ENCODE data around the gene RAC2. TPM values are rescaled to one million over a fixed set of nuclear protein-coding genes. Genes with fewer than 3 reads are reported as not detected.

Gene RAC2
- total RNA-seq, 2 donors from 2014 or later: 9.7 to 14.4 TPM

DNA sequence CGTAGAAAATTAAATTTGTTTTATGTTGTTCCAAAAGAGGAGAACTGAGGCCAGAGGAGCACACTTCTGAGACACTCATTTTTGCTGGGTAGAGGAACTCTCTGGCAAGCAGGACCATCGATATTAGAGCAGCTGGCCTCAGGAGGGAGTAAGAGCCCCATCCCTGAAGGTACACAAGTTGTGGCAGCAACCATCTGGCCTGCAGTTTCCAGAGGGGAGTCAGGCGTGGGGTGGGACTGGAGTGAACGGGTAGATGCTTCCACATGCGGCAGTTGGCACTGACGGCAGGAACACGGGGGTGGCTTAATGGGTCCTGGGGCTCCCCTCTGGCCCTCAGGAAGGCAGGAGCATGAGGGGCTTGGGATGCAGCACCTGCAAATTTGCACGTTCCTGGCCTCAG lies 18.6 kb downstream of the RAC2 start:
- DNase-seq (ENCODE audit: low spot score): no peak
- no peaks in the 10 kb centered on the region for H3K9me3 ChIP-seq
- H3K36me3 ChIP-seq: no peaks in the 10 kb centered on the region
- 67% methylated on average over 8 of the region's 8 CpGs for WGBS
- no peaks in the 10 kb centered on the region for H3K4me1 ChIP-seq (replicated peaks)
- TF ChIP-seq POLR2AphosphoS5 (IDR thresholded peaks at IDR 0.05) (no peak), POLR2A (IDR thresholded peaks at IDR 0.05) (no peak)
- TF ChIP-seq, protein P1, sequence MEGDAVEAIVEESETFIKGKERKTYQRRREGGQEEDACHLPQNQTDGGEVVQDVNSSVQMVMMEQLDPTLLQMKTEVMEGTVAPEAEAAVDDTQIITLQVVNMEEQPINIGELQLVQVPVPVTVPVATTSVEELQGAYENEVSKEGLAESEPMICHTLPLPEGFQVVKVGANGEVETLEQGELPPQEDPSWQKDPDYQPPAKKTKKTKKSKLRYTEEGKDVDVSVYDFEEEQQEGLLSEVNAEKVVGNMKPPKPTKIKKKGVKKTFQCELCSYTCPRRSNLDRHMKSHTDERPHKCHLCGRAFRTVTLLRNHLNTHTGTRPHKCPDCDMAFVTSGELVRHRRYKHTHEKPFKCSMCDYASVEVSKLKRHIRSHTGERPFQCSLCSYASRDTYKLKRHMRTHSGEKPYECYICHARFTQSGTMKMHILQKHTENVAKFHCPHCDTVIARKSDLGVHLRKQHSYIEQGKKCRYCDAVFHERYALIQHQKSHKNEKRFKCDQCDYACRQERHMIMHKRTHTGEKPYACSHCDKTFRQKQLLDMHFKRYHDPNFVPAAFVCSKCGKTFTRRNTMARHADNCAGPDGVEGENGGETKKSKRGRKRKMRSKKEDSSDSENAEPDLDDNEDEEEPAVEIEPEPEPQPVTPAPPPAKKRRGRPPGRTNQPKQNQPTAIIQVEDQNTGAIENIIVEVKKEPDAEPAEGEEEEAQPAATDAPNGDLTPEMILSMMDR (IDR thresholded peaks at IDR 0.05): no peak
- H3K27ac ChIP-seq: no peak overlapping the region
- no peaks in the 10 kb centered on the region for H3K27me3 ChIP-seq (replicated peaks; ENCODE audit: insufficient read depth)
- H3K4me3 ChIP-seq: no peak overlapping the region
- intact Hi-C loops (cut with DNase I): no loop called here

DNA sequence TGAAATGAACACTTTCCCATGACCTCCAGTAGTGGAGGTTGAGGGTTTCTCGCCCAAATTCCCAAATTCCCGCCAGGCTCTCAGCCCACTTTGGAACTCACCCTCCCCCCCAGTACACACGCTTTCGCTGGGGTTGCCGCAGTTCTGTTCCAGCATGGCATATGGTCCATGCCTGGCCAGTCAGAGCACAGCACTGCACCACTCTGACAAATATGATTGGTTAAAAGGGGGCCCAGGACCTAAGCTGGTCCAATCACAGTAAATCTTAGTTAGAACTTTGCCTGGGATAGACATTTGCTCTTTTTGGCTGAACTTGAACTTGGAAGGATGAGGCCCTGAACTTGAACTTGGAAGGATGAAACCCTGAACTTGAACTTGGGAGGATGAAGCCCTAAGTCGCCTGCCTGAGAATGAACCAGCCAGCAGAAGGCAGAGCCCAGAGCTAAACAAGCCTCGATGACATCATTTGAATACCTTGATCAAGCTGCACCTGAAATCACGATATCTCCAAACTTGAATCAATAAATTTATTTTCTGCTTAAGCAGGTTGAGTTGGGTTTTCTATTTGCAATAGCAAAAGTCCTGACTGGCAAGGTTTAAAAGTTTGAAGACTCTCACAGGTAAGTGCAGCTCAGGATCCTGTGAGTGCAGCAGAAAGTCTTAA lies 19.2 kb downstream of the RAC2 start:
- Histone ChIP-seq H3K4me1 (replicated peaks) (no peaks in the 10 kb centered on the region), H3K4me3 (no peak overlapping the region), H3K9me3 (no peaks in the 10 kb centered on the region), H3K27me3 (replicated peaks; ENCODE audit: insufficient read depth) (no peaks in the 10 kb centered on the region), H3K27ac (no peak overlapping the region), H3K36me3 (no peaks in the 10 kb centered on the region)
- TF ChIP-seq, protein P1 (IDR thresholded peaks at IDR 0.05): no peak
- no peak for TF ChIP-seq POLR2A (IDR thresholded peaks at IDR 0.05)
- no peak for TF ChIP-seq POLR2AphosphoS5 (IDR thresholded peaks at IDR 0.05)
- no peak for DNase-seq (ENCODE audit: low spot score)
- WGBS: 64% methylated on average over 8 of the region's 8 CpGs
- intact Hi-C loops (cut with DNase I): no loop called here

DNA sequence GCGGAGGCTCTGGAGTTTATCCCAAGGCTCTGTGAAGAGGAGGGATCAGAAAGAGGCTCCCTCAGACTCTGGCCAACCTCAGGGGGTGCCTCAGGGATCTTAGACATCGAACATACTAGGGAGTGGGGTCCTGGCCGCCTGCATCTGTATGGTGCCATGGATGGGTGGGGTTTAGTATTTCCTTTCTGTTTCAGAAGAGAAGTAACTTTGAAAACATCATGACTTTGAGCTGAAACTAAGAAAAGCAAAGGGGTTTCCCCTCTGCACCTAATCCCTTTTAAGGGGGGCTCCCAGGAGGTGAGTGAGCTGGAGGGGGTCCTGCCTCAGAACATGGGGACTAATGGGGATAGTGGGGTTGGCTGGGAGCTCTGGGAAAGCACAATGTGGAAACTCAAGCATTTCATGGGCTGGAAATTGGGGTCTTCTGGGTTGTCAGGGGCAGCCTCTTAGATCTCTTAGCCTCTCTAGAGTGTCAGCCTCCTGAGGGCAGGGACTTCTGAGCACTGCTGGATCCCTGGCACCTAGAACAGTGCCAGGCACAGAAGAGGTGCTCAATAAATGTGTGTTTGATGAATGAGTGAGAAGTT lies 20.0 kb downstream of the RAC2 start:
- no peak for TF ChIP-seq POLR2A (IDR thresholded peaks at IDR 0.05)
- no peak for TF ChIP-seq POLR2AphosphoS5 (IDR thresholded peaks at IDR 0.05)
- TF ChIP-seq, protein P1 (IDR thresholded peaks at IDR 0.05): no peak
- H3K4me3 ChIP-seq: no peak overlapping the region
- no peaks in the 10 kb centered on the region for H3K9me3 ChIP-seq
- intact Hi-C loops (cut with DNase I): no loop called here
- WGBS: 83% methylated on average over 3 of the region's 3 CpGs
- no peak for DNase-seq (ENCODE audit: low spot score)
- no peaks in the 10 kb centered on the region for H3K4me1 ChIP-seq (replicated peaks)
- peaks cover 4% of the 10 kb centered on the region for H3K27me3 ChIP-seq (replicated peaks; ENCODE audit: insufficient read depth)
- H3K36me3 ChIP-seq: no peaks in the 10 kb centered on the region
- H3K27ac ChIP-seq: no peak overlapping the region

DNA sequence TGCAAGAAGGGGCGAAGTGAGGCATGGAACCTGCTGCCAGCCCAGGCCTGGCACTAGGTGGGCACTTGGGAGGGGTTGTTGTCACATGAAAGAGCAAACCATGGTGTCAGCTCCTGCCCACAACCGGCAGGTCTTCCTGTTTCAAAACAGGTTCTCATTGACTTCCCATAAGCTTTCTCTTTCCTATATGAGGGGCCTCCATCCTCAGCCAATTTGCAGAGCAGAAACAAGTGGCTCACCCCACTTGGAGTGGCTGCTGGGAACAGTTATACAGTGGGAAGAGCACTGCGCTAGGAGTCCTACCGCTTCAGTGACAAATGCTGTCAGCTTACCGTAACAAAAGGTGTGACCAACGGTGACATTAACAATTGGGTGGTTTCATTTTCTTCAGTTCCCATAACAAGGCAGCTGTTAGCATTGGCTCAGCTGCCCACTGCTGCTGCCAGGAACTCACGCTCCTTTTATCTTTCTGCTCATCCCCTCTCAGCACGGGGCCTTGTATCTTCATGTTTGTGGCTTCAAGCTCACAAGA lies 21.6 kb downstream of the RAC2 start:
- DNase-seq (ENCODE audit: low spot score): no peak

More for the DNA sequence above, 21.6 kb downstream of the RAC2 start:
- no peaks in the 10 kb centered on the region for H3K36me3 ChIP-seq
- H3K4me1 ChIP-seq (replicated peaks): no peaks in the 10 kb centered on the region
- intact Hi-C loops (cut with DNase I): no loop called here
- no peaks in the 10 kb centered on the region for H3K9me3 ChIP-seq
- H3K4me3 ChIP-seq: no peak overlapping the region
- no peak overlapping the region for H3K27ac ChIP-seq
- no peak for TF ChIP-seq POLR2A (IDR thresholded peaks at IDR 0.05)
- no peak for TF ChIP-seq POLR2AphosphoS5 (IDR thresholded peaks at IDR 0.05)
- TF ChIP-seq, protein P1 (IDR thresholded peaks at IDR 0.05): no peak
- 64% methylated on average over 8 of the region's 8 CpGs for WGBS
- peaks cover 4% of the 10 kb centered on the region for H3K27me3 ChIP-seq (replicated peaks; ENCODE audit: insufficient read depth)
